ENCODE results near the gene TLCD1.
"Not testable (repeated sequence)": the region's sequence is repeated elsewhere in the genome, so short reads cannot be mapped to it uniquely, and the experiment has no call there.

TLCD1 gene

GRCh38 chr17:28726627-28727491 lies 826 bp upstream of the TLCD1 start:
- DNase-seq = peak; percentile 91

- no peak for DNase-seq
Observed at GRCh38 chr17:28725660-28726225, 290 bp downstream of the TLCD1 start.

GRCh38 chr17:28725166-28725659 lies 820 bp downstream of the TLCD1 start:
- peak; percentile 23 for DNase-seq

- no peak for DNase-seq
Observed at GRCh38 chr17:28724500-28725165, 1.4 kb downstream of the TLCD1 start.

GRCh38 chr17:28723836-28724499 lies 2.1 kb downstream of the TLCD1 start:
- DNase-seq = not testable (repeated sequence)

- DNase-seq = no peak
Observed at GRCh38 chr17:28723159-28723835, 2.7 kb downstream of the TLCD1 start.

- no peak for DNase-seq
Observed at GRCh38 chr17:28722417-28723158, 3.4 kb downstream of the TLCD1 start.

GRCh38 chr17:28720997-28721329 lies 5.1 kb downstream of the TLCD1 start:
- DNase-seq = peak; percentile 22

GRCh38 chr17:28720247-28720996 lies 5.6 kb downstream of the TLCD1 start:
- DNase-seq = peak; percentile 37

- DNase-seq = no peak
Observed at GRCh38 chr17:28719021-28719433, 7.0 kb downstream of the TLCD1 start.

- no peak for DNase-seq
Observed at GRCh38 chr17:28718333-28719020, 7.6 kb downstream of the TLCD1 start.

GRCh38 chr17:28717578-28718332 lies 8.3 kb downstream of the TLCD1 start, which contains the start of gene RAB34:
TSS of gene RAB34 (minus strand) at chr17:28717868. CDS start at chr17:28717266, 602 bp downstream.
- peak; percentile 50 for DNase-seq

GRCh38 chr17:28716740-28717577 lies 9.1 kb downstream of the TLCD1 start:
- DNase-seq = peak; percentile 33

GRCh38 chr17:28715217-28715616 lies 10.8 kb downstream of the TLCD1 start:
- DNase-seq = no peak

GRCh38 chr17:28714281-28714680 lies 11.8 kb downstream of the TLCD1 start:
- DNase-seq = no peak

- no peak for DNase-seq
Observed at GRCh38 chr17:28712705-28713415, 13.2 kb downstream of the TLCD1 start.

- peak; percentile 72 for DNase-seq
Observed at GRCh38 chr17:28712032-28712704, 13.9 kb downstream of the TLCD1 start.

- peak; percentile 46 for DNase-seq
Observed at GRCh38 chr17:28711723-28712031, 14.4 kb downstream of the TLCD1 start, which contains the start of gene PROCA1. TSS of gene PROCA1 (minus strand) at chr17:28711888. CDS start at chr17:28711660, 228 bp downstream.

All from stimulated activated CD4-positive, alpha-beta T cell treated with anti-CD3 and anti-CD28 coated beads, Interleukin-4, amount 100 ng/mL, for 1 hour (primary cell).